Keratinocyte (primary cell): Measurements from ENCODE around the gene NGF.

ENCODE experiments used
- CTCF ChIP-seq, 3 experiments: IDR thresholded peaks in 1 of 3; conservative IDR thresholded peaks in 1 of 3; optimal IDR thresholded peaks in 1 of 3; 2 replicates in 2 of 3; 3 replicates in 1 of 3; pipeline versions ENCODE3 to v1.5.1; 2011; ENCODE audit warnings: low read length in 3 of 3, mild to moderate bottlenecking in 3 of 3, moderate library complexity in 2 of 3, control low read depth in 1 of 3, inconsistent platforms in 1 of 3; ENCODE audit not compliant: insufficient read depth in 2 of 3; ENCODE audit errors: extremely low read depth in 1 of 3
- EZH2 ChIP-seq: IDR thresholded peaks from one replicate; pipeline ENCODE4 v1.6.1; 2012; ENCODE audit warnings: inconsistent platforms, mild to moderate bottlenecking, low read length, moderate library complexity

- TF ChIP-seq CTCF (optimal IDR thresholded peaks at IDR 0.05 in 1 of 3, IDR thresholded peaks at IDR 0.05 in 1 of 3, conservative IDR thresholded peaks at IDR 0.05 in 1 of 3; ENCODE audit: extremely low read depth in 1 of 3, insufficient read depth in 2 of 3, low read length in 3 of 3) (no peak), EZH2 (no peak)
These were observed 63.6 kb downstream of the NGF start for GRCh38 chr1:115274467-115274866.
